Neuron (in vitro differentiated cells): ENCODE data around the gene CCL22.
"Not testable (repeated sequence)": the region's sequence is repeated elsewhere in the genome, so short reads cannot be mapped to it uniquely, and the experiment has no call there.

Experiments used
- H2AFZ ChIP-seq: one replicate; pipeline ENCODE4 v1.6.1; 2013; ENCODE audit warnings: low read depth, mild to moderate bottlenecking, inconsistent platforms, low read length, moderate library complexity
- H3K27me3 ChIP-seq: one replicate; pipeline ENCODE4 v1.6.1; 2013; ENCODE audit warnings: low read length; ENCODE audit not compliant: insufficient read depth
- H3K36me3 ChIP-seq: one replicate; pipeline ENCODE4 v1.6.1; 2013; ENCODE audit warnings: low read length; ENCODE audit not compliant: insufficient read depth
- H3K4me1 ChIP-seq: one replicate; pipeline ENCODE4 v1.6.1; 2013; ENCODE audit warnings: low read length; ENCODE audit not compliant: insufficient read depth
- H3K4me3 ChIP-seq: 2 replicates; pipeline ENCODE4 v1.5.1; 2013; ENCODE audit warnings: mild to moderate bottlenecking, low read length, moderate library complexity
- H3K9me3 ChIP-seq: one replicate; pipeline ENCODE4 v1.6.1; 2013; ENCODE audit warnings: low read length

The CCL22 gene

DNA sequence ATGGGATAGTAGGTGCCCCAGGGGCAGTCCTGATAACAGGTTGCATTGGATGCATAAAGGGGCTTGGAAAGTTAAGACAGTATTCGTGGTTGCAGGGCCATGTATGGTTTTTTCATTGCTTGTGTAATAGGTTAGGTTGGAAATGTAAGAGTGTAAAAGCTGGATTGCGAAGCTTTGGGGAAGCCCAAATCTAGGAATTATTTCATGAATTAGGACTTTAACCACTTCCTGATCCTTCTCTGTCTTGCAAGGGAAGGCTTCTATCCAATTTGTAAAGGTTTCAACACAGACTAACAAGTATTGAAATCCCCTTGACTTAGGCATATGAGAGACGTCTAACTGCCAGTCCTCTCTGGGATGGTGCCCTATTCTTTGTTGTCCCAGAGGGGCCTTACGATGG is 38.2 kb downstream of the CCL22 start:
- no peak overlapping the region for H3K4me3 ChIP-seq
- no peaks in the 10 kb centered on the region for H3K4me1 ChIP-seq

DNA sequence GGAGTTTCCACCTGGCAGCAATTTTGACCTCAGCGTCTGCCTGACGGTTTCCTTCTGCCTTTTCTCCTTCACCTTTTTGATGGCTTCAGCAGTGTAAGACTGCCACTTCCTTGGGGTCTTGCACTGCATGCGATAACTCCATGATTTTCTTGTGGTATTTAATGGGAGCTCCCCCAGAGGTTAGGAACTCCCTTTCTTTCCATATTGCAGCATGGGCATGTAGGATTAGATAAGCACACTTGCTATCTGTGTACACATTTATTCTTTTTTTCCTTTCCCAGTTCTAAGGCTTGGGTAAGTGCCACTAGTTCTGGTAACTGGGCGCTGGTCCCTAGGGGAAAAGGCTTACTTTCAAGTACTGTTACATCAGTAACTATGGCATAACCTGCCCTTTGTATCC is 38.9 kb downstream of the CCL22 start:
- not testable (repeated sequence) for H3K4me3 ChIP-seq

More for the DNA sequence above, 38.2 kb downstream of the CCL22 start:
- H3K9me3 ChIP-seq: no peaks in the 10 kb centered on the region
- H3K27me3 ChIP-seq: no peaks in the 10 kb centered on the region
- no peak overlapping the region for H2AFZ ChIP-seq
- H3K36me3 ChIP-seq: no peaks in the 10 kb centered on the region

DNA sequence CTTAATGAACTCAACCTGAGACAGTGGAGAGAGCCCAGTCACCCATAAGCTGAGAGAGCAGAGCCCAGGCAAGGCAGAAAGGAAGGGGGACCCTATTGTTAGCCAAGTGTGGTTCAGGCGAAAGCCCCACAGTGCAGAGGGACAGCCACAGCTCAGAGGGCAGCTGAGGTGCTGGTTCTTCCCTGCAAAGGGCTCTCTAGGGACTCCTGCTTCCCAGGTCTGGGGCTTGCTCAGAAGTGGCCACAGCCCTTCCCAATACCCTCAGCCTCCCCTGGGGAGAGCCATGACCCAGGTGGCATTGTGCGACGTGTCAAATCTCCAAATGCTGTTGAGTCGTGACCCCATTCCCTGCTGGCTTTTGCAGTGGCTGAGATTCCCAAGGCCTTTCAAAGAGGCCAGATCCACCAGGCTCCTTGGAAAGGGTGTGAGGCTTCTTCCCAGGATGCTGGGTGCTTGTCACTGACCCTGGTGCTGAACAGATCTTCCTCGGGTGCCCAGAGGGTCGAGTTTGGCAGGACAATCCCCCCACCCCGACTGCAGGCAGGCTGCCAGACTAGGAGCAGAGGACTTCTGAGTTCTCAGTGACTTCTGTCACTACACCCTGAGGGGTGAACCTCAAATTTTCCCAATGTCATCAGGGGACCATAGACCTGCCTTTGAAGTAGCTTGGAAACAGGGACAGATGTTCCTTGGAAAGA is 43.5 kb downstream of the CCL22 start:
- no peaks in the 10 kb centered on the region for H3K36me3 ChIP-seq
- no peak overlapping the region for H3K4me3 ChIP-seq
- H3K4me1 ChIP-seq: no peaks in the 10 kb centered on the region
- peaks cover 4% of the 10 kb centered on the region for H3K27me3 ChIP-seq
- H2AFZ ChIP-seq: no peak overlapping the region
- H3K9me3 ChIP-seq: no peaks in the 10 kb centered on the region

More for the DNA sequence above, 38.9 kb downstream of the CCL22 start:
- H3K4me1 ChIP-seq, H3K9me3 ChIP-seq, H3K36me3 ChIP-seq, H3K27me3 ChIP-seq, H2AFZ ChIP-seq: not testable (repeated sequence)

DNA sequence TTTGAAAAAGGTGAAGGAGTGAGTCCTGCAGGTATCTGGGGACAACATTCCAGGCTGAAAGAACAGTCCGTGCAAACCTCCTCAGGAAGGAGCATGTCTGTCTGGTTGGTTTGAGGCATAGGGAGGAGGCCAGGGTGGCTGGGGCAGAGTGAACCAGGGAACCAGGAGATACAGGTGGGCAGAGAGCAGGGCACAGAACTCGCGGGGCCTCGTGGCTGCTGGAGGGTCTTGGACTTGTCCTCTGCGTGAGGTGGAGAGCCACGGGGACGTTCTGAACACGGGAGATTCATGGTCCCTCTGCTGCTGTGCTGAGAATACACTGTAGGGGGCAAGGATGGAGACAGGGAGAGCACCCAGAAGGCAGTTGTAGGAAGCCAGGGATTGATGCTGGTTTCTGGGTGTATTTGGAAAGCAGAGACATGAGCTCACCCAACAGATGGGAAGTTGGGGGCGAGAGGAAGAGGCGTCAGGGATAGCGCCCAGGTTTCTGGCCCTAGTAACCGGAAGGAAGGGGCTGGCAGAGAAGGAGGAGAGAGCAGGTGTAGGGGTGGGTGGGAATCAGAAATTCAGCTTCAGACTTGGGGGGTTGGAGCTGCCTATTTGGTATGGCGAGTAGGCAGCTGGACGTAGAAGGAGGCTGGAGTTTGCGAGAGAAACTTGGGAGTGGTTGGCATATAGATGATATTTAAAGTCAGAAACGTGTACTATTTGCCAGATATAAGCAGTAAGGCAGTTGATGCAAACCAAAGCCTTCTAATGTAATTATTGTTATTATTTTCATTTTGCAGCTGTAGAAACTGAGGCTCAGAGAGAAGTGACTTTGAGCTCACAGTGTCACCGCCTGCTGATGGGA is 45.6 kb downstream of the CCL22 start, which contains the start of gene CCL17:
CCL17 (plus strand) TSS at position 803 of the 853 bp plus-strand sequence. CDS start 9,166 bp downstream, outside the sequence.
- Histone ChIP-seq H2AFZ (no peak within 1 kb of the TSS), H3K36me3 (no peaks in the 10 kb centered on the region), H3K27me3 (peaks cover 4% of the 10 kb centered on the region), H3K9me3 (no peaks in the 10 kb centered on the region), H3K4me1 (no peaks in the 10 kb centered on the region), H3K4me3 (no peak within 1 kb of the TSS)

DNA sequence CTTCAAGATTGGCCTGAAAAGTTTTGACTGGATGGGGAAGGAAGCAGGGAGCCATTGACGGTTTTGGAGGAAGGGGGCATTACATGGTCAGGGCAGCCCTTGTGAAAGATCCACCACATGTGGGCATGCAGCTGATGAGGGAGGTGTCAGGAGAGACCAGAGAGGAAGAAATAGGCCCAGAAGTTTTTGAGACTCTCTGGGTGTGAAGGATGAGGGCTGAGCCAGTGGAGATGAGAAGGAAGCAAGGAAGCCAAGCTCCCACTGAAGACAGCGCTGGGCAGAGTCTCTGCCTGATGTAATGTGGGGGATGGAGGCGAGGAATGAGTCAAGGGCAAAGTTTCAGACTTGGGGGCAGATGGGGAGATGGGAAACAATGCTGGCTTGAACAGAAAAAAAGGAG is 46.5 kb downstream of the CCL22 start:
- H3K4me1 ChIP-seq: no peaks in the 10 kb centered on the region
- H3K36me3 ChIP-seq: no peaks in the 10 kb centered on the region
- no peak overlapping the region for H2AFZ ChIP-seq
- H3K9me3 ChIP-seq: no peaks in the 10 kb centered on the region
- no peak overlapping the region for H3K4me3 ChIP-seq
- H3K27me3 ChIP-seq: peaks cover 4% of the 10 kb centered on the region

DNA sequence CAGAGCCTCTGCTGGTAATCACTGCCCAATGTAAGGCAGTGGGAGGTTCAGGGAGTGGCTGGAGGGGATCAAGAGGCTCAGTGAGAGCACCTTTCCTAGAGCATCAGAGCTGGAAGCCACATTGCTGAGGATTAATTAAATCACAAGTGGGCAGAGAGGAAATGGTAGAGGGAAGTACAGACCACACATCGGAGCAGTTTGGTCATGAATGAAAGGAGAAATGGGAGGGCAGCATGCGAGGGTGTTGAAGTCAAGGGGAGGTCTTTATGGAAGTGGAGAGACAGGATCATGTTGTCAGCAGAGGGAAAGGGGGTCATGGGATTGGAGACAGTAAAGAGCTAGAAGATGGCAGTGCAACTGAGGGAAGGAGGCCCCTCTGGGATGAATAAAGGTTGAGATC is 48.3 kb downstream of the CCL22 start:
- Histone ChIP-seq H3K9me3 (no peaks in the 10 kb centered on the region), H3K4me1 (no peaks in the 10 kb centered on the region), H3K4me3 (no peak overlapping the region), H3K36me3 (no peaks in the 10 kb centered on the region), H2AFZ (no peak overlapping the region), H3K27me3 (peaks cover 10% of the 10 kb centered on the region)

DNA sequence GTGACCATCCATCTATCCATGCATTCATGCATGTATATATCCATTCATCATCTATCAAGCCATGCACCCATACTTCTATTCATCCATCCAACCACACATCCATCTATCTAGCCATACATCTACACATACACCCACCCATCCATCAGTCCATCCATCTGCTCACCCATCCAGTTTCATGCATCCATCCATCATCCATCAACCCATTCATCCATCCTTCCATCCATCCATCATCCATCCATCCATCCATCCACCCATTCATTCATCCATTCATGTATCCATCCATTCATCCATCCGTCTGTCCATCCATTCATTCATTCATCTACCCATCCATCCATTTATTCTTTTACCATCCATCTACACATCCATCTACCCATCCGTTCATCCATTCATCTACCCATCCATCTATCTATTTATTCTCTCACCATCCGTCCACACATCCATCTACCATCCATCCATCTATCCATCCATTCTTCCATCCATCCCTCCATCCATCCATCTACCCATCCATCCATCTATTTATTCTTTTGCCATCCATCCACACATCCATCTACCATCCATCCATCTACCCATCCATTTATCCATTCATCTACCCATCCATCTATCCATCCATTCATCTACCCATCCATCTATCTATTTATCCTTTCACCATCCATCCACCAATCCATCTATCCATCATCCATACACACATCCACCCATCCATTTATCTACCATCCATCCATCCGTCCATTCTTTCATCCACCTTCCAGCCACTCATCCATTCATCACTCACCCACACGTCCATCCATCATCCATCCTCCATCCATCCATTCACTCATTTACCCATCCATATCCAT is 49.2 kb downstream of the CCL22 start:
- Histone ChIP-seq H3K4me3 (no peak overlapping the region), H3K36me3 (no peaks in the 10 kb centered on the region), H3K4me1 (no peaks in the 10 kb centered on the region), H3K9me3 (no peaks in the 10 kb centered on the region), H2AFZ (no peak overlapping the region), H3K27me3 (peaks cover 10% of the 10 kb centered on the region)

DNA sequence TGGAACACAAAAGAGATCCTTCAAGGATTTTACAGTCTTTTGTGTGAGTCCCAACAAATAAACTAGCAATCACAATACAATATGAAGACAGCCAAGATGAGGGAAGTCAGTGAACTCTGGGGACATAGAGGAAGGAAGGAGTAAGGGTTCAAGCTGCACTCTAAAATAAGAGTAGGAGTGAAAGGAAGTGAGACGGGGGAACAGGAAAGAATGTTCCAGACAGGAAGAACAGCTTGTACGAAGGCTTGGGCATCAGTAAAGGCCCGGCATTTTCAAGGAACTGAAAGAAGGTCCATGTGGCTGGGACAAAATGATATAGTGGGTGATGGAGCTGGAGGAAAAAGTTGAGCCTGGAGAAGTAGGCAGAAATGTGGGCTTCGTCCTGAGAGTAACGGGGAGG is 50.5 kb downstream of the CCL22 start:
- Histone ChIP-seq H3K36me3 (no peaks in the 10 kb centered on the region), H2AFZ (no peak overlapping the region), H3K27me3 (peaks cover 10% of the 10 kb centered on the region), H3K4me3 (no peak overlapping the region), H3K4me1 (no peaks in the 10 kb centered on the region), H3K9me3 (no peaks in the 10 kb centered on the region)

DNA sequence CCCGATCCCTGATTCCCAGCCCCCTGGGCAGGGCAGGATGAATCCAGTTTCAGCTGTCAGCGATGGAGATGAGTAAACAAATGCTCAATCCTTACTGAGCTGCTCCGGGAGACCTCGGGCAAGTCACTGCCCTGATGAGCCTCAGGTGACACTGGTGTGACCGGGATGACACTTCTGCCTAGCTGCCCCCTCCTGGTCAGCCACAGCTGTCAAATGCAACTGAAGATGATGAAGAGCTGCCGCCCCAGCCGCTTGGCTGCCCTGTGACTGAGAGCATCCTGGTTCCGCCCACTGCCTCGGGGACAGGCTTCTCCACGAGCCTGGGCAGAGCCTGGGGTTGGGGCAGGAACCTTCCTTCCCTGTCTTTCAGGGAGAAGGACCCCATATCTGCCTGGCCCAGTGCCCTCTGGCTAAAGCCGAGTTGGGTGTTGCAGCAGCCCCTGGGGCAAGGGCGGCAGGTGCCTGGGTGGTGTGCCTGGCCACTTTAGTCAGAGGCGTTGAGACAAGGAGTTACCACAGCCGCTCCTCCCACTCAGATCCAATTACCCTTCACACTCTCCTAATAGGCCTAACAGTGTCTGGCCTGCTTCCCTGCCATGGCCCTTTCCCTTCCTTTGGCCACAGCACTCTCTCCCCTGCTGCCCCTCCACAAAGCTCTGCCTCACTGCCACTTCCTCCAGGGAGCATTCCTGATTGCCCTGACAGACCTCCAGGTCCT is 51.4 kb downstream of the CCL22 start:
- Histone ChIP-seq H3K9me3 (no peaks in the 10 kb centered on the region), H3K27me3 (peaks cover 6% of the 10 kb centered on the region), H2AFZ (no peak overlapping the region), H3K4me1 (no peaks in the 10 kb centered on the region), H3K36me3 (no peaks in the 10 kb centered on the region), H3K4me3 (no peak overlapping the region)

DNA sequence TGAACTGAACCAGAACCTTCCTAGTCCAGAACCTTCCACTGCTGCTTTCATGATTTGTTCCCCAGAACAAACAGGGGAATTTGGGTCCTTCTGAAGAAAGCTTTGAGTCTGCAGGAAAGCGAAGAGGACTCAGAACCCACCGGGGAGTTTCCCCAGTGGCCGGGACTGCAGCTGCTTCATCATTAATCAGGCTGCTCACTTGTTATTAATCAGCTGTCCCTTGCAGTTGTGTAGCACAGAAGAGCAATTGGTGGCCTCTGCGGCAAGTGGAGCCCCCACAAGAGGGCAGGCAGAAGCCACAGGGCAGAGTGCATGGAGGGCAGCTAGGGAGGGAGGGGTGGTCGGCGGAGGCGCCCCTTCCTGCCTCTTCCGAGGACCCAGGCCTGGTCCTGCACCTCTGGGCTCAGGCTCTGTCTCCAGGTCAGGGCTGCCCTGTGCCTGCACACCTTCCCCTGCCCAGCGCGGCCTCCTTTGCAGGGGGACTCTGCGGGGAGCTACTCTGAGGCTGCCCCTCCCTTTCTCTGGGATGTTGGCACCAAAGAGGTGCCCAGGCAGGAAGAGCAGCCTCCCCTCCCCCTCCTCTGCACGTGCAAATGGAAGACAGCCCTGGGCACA is 52.9 kb downstream of the CCL22 start:
- no peaks in the 10 kb centered on the region for H3K9me3 ChIP-seq
- no peak overlapping the region for H2AFZ ChIP-seq
- no peak overlapping the region for H3K4me3 ChIP-seq
- peaks cover 6% of the 10 kb centered on the region for H3K27me3 ChIP-seq
- no peaks in the 10 kb centered on the region for H3K36me3 ChIP-seq
- H3K4me1 ChIP-seq: peaks cover 6% of the 10 kb centered on the region

DNA sequence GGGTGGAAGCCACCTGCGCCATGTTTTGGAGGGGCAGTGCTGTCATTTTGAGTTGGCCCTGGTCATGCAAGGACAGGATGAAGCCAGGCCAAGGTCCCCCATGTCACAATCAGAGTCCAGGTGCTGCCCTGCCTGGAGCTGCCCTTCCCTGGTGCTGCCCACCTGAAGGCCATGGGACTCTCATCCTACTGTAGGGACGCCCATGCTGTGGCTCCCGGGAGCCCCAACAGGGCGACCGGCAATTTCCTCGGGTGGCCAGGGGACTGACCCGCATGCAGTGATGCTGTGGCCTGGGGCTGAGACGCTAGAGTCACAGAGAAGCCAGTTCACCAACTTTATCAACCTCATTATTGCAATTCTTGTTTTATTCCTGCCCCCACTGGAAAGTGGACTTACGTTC is 54.0 kb downstream of the CCL22 start:
- Histone ChIP-seq H3K9me3 (no peaks in the 10 kb centered on the region), H3K27me3 (peaks cover 6% of the 10 kb centered on the region), H3K36me3 (no peaks in the 10 kb centered on the region), H3K4me1 (peaks cover 10% of the 10 kb centered on the region), H2AFZ (no peak overlapping the region), H3K4me3 (no peak overlapping the region)

DNA sequence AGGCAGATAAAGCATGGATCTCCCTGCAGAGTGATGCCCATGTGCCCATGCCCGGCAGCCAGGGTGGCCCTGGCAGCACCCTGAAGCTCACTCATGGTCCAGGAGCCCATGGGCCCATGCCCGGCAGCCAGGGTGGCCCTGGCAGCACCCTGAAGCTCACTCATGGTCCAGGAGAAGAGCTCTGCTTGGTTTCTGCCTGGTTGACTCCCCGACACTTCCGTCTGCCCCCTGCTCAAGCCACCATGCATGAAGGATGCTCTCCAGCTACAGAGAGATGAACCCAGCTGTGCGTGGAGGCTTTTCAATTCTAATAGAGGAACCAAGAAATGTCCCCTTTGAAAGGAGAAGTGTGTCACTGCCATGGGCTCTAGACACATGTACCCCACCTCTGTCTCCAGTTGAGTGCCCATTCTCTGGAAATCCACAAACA is 54.7 kb downstream of the CCL22 start:
- Histone ChIP-seq H2AFZ (no peak overlapping the region), H3K4me3 (no peak overlapping the region), H3K36me3 (no peaks in the 10 kb centered on the region), H3K4me1 (peaks cover 10% of the 10 kb centered on the region), H3K27me3 (peaks cover 6% of the 10 kb centered on the region), H3K9me3 (no peaks in the 10 kb centered on the region)
